ENCODE results near the gene OSBPL2.
A peak's percentile ranks its signal among the peaks of the same experiment; 100 is the strongest.

Gene OSBPL2

GRCh38 chr20:62236766-62237513 lies 1.4 kb upstream of the OSBPL2 start:
- DNase-seq: no peak

GRCh38 chr20:62237514-62237800 lies 864 bp upstream of the OSBPL2 start:
- DNase-seq: no peak

DNA sequence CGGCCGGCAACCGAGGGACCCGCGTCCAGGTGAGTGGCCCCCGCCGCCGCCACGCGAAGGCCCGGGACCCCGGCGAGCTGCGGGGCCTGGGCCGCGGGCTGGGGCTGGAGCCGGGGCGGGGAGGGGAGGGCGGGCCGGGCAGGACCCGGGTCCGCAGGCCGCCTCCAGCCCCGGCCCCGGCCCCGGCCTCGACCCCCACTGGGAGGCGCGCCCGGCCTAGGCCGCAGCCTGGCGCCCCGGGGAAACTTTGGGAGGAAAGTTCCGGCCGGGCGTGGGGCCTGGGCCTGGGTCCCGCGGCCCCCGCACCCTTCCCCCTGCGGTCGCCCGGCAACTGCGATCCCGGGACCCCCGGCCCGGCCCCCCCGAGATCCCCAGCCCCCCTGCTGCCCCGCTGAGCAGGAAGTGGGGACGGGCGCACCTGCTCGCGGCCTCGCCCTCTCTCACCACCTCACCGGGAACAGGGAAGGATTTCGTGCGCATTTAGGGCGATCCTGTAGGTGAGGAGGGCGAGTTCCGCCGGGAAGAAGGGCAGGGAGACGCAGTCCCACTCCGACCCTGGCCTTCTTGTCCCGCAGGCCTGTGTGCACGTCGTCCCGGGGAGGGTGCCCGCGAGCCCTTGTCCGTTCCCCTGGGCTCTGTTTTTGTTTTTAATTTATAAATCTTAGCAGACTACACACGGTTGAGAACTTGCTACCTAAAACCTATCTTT lies 402 bp downstream of the OSBPL2 start:
- peak; percentile 66 for DNase-seq

DNA sequence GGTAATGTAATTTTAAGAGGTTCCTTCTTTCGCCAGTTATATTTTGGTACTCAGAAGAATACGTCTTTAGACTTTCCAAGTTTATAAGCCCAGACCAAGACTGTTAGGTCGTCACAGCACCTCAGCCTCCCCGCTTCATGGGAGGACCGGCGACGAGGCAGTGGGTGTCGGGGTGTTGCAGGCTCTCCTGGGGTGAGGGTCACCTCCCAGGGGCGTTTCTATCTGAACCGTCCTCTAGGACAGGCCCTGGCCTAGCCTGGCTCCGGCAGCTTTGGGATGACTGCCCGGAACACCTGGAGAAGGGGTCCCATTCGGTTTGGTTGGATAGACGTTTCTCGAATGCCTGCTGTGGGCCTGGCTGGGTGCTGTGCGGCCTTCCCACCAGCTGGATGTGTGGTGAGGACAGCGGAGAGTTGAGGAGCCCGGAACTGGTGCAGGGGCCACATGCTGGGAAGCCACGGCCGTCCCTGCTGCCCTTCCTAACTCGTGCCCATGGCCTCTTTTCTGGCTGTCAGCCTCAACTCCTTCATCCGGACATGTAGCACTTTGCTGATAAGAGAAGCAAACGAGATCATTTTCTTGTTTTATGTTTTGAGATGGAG lies 1.1 kb downstream of the OSBPL2 start:
- DNase-seq: no peak

DNA sequence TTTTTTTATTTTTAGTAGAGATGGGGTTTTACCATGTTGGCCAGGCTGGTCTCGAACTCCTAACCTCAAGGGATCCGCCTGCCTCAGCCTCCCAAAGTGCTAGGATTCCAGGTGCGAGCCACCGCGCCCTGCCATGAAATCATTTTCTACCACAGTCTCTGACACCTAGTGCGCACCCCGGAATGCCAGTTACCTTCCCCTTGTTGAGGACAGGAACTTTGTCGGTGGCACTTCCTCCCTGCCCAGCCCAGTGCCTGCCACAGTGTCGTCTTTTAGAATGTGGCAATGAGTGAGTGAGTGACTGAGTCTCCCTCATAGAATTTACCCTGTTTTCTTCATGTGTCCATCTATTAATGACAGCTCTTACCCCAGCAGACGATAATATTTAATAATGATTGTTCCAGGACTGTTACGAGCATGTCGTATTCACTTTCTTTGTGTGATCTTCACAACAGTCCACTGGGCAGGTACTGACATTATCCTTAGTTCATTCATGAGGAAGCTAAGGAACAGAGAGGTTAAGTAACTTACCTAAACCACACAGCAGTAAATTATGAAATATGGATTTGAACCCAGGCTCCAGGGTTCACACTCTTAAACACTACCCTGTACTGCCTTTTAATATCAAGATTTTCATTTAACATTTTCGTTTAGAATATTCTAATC lies 1.8 kb downstream of the OSBPL2 start:
- DNase-seq: no peak

GRCh38 chr20:62241506-62241905 lies 3.2 kb downstream of the OSBPL2 start:
- no peak for DNase-seq

DNA sequence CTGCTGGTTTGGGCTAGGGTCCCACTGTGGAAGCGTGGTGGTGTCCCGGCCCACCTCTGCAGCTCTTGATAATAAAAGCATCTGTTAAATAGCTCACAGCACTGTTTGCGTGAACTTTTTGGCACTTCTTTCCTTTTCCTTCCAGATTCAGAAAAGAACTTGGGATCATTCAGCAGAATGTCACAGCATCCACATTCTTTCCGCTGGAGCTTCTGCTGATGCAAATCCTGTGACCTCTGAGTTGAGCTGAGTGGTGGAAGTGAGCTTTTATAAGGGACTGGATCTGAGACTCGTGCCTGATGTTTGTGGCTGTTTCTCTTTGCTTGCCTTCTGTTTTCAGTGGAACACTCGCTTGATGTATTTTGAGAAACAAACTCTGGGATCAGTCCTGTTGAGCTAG lies 3.9 kb downstream of the OSBPL2 start:
- DNase-seq: no peak

- DNase-seq: no peak
Observed at GRCh38 chr20:62243106-62243505, 4.8 kb downstream of the OSBPL2 start.

GRCh38 chr20:62243906-62244515 lies 5.7 kb downstream of the OSBPL2 start:
- DNase-seq: no peak

GRCh38 chr20:62244644-62245108 lies 6.4 kb downstream of the OSBPL2 start:
- DNase-seq: no peak

- DNase-seq: no peak
Observed at GRCh38 chr20:62245911-62246280, 7.6 kb downstream of the OSBPL2 start.

DNA sequence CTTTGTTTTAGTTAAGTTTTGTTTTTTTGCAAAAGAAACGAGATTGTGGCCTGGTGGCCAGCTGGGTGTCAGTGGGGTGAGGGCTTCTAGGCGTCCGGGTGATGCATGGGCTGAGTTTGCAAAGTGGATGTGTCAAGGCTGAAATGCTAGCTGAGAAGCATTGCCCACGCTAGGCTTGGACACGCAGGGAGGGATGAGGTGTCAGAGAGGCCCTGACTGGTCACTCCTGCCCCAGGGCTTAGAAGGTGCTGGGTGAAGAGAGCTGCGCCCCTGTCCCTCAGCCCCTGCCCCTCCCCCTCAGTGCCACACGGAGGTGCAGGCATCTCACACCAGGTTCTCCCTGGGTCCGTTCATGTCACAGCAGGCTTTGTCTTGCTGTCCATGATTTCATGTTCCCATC lies 8.1 kb downstream of the OSBPL2 start:
- DNase-seq: no peak

- no peak for DNase-seq
Observed at GRCh38 chr20:62246872-62247652, 8.7 kb downstream of the OSBPL2 start.

- no peak for DNase-seq
Observed at GRCh38 chr20:62248890-62249560, 10.7 kb downstream of the OSBPL2 start.

GRCh38 chr20:62252342-62252966 lies 14.1 kb downstream of the OSBPL2 start:
- DNase-seq: no peak

- no peak for DNase-seq
Observed at GRCh38 chr20:62253398-62253797, 15.1 kb downstream of the OSBPL2 start.

- DNase-seq: no peak
Observed at GRCh38 chr20:62254021-62254724, 15.9 kb downstream of the OSBPL2 start.

GRCh38 chr20:62255976-62256375 lies 17.7 kb downstream of the OSBPL2 start:
- DNase-seq: no peak

GRCh38 chr20:62258499-62259293 lies 20.4 kb downstream of the OSBPL2 start:
- no peak for DNase-seq

DNA sequence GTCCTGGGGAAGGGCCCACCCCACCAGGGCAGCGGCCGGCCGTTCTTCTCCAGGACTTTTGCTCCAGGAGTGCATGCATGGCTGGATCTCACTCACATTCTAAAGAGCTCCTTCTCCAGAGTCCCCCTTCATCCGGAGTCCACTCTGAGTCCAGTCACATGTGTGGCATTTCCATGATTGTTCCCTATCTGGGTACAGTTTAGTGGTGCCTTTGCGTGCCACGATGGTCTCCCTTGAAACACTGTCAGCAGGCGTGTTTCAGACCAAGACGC lies 20.9 kb downstream of the OSBPL2 start:
- DNase-seq: no peak
